ENCODE results near the gene KANSL2. TPM values are rescaled to one million over a fixed set of nuclear protein-coding genes. Genes with fewer than 3 reads are reported as not detected.

The KANSL2 gene
- total and polyA plus RNA-seq, 10 donors: 28.4 to 50.7 (median 36.5) TPM

DNA sequence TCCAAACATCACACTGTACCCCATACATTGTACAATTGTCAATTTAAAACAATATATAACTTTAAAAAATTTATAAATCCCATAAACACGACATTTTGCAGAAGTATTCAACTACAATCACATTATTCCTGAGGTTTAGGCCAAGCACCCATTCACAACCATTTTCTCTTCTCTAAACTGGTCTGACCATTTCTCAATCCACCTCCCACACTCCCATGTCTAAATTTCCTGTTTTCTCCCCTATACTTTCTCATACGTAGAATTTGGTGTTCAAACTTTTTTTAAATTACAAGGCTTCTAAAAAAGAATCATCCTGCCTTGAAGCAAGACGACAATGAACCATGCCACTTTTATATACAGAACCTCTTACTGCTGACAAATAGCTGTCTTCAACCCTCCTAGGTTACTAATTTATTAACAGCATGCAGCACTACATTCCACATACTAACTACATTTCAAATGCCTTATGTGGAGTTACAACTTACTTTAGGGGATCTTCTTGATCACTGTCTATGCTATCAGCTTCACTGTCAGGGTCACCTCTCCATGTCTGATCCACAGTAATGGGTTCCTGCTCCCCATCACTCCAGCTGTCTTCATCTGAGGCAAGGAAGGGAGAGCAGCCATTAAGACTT is 3.4 kb downstream of the KANSL2 start:
- Histone ChIP-seq H3K27me3 (replicated peaks in 1 of 7) (no peaks in the 10 kb centered on the region), H3K4me1 (peaks cover 39 to 88% (median 67%) of the 10 kb centered on the region in 6 donors), H3K27ac (peak overlapping the region in 4 of 8 donors; percentile 12 to 96 (median 36)), H3K36me3 (peaks cover 0 to 71% (median 48%) of the 10 kb centered on the region in 6 donors), H3K9me3 (no peaks in the 10 kb centered on the region), H3K4me3 (peak overlapping the region in 2 of 8 donors; percentile 15 to 86)
- 25 to 44% (median 37%) methylated on average over 3 of the region's 3 CpGs for WGBS, 5 donors
- TF ChIP-seq POLR2A (IDR thresholded peaks at IDR 0.05): no peak
- no peak for TF ChIP-seq POLR2AphosphoS5 (IDR thresholded peaks at IDR 0.05)
- TF ChIP-seq, protein P1, sequence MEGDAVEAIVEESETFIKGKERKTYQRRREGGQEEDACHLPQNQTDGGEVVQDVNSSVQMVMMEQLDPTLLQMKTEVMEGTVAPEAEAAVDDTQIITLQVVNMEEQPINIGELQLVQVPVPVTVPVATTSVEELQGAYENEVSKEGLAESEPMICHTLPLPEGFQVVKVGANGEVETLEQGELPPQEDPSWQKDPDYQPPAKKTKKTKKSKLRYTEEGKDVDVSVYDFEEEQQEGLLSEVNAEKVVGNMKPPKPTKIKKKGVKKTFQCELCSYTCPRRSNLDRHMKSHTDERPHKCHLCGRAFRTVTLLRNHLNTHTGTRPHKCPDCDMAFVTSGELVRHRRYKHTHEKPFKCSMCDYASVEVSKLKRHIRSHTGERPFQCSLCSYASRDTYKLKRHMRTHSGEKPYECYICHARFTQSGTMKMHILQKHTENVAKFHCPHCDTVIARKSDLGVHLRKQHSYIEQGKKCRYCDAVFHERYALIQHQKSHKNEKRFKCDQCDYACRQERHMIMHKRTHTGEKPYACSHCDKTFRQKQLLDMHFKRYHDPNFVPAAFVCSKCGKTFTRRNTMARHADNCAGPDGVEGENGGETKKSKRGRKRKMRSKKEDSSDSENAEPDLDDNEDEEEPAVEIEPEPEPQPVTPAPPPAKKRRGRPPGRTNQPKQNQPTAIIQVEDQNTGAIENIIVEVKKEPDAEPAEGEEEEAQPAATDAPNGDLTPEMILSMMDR (IDR thresholded peaks at IDR 0.05 in 8 of 11, conservative IDR thresholded peaks at IDR 0.05 in 3 of 11): no peak
- intact Hi-C loops (cut with DNase I; ENCODE audit: low total_unique reads): no loop called here
- DNase-seq: no peak

GRCh38 chr12:48671231-48671856 is 10.7 kb downstream of the KANSL2 start:
- intact Hi-C loops (cut with DNase I; ENCODE audit: low total_unique reads): no loop called here
- Histone ChIP-seq H3K36me3 (peaks cover 3 to 100% (median 93%) of the 10 kb centered on the region in 6 donors), H3K4me3 (no peak overlapping the region), H3K27me3 (replicated peaks in 1 of 7) (no peaks in the 10 kb centered on the region), H3K4me1 (peaks cover 0 to 32% (median 10%) of the 10 kb centered on the region in 6 donors), H3K27ac (no peak overlapping the region), H3K9me3 (no peaks in the 10 kb centered on the region)
- TF ChIP-seq POLR2A (IDR thresholded peaks at IDR 0.05) (no peak), POLR2AphosphoS5 (IDR thresholded peaks at IDR 0.05) (no peak)
- TF ChIP-seq, protein P1 (IDR thresholded peaks at IDR 0.05 in 8 of 11, conservative IDR thresholded peaks at IDR 0.05 in 3 of 11): no peak
- no peak for DNase-seq
- 87 to 91% (median 88%) methylated on average over 8 of the region's 8 CpGs for WGBS, 5 donors

- no peaks in the 10 kb centered on the region for H3K27me3 ChIP-seq (replicated peaks in 1 of 7)
- intact Hi-C loops (cut with DNase I; ENCODE audit: low total_unique reads): no loop called here
- WGBS, 5 donors: 91 to 98% (median 95%) methylated on average over 14 of the region's 14 CpGs
- TF ChIP-seq, protein P1 (IDR thresholded peaks at IDR 0.05 in 8 of 11, conservative IDR thresholded peaks at IDR 0.05 in 3 of 11): no peak
- TF ChIP-seq POLR2A (IDR thresholded peaks at IDR 0.05) (no peak), POLR2AphosphoS5 (IDR thresholded peaks at IDR 0.05) (no peak)
- peaks cover 3 to 100% (median 98%) of the 10 kb centered on the region in 6 donors for H3K36me3 ChIP-seq
- H3K9me3 ChIP-seq: no peaks in the 10 kb centered on the region
- H3K27ac ChIP-seq: no peak overlapping the region
- H3K4me3 ChIP-seq: no peak overlapping the region
- DNase-seq: no peak
- peaks cover 0 to 9% (median 0%) of the 10 kb centered on the region in 6 donors for H3K4me1 ChIP-seq
These were observed 13.0 kb downstream of the KANSL2 start for GRCh38 chr12:48668996-48669395.

DNA sequence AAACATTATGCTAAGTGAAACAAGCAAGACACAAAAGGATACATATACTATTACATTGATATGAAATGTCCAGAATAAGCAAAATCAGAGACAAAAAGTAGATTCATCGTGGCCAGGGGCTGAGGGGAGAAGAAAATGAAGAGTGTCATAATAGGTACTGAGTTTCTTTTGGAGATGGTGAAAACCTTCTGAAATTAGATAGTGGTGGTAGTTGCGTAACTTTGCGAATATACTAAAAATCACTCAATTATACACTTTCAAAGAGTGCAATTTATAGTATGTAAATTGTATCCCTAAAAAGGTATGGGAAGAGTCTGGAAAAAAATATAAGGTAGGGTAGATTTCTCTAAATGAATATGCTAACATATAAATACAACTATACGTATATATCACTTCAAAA is 22.2 kb downstream of the KANSL2 start:
- intact Hi-C loops (cut with DNase I; ENCODE audit: low total_unique reads): no loop called here
- H3K36me3 ChIP-seq: peaks cover 4 to 100% (median 92%) of the 10 kb centered on the region in 6 donors
- H3K9me3 ChIP-seq: no peaks in the 10 kb centered on the region
- H3K4me3 ChIP-seq: no peak overlapping the region
- no peak for DNase-seq
- H3K27me3 ChIP-seq (replicated peaks in 1 of 7): no peaks in the 10 kb centered on the region
- no peak overlapping the region for H3K27ac ChIP-seq
- no peaks in the 10 kb centered on the region for H3K4me1 ChIP-seq
- TF ChIP-seq, protein P1 (IDR thresholded peaks at IDR 0.05 in 8 of 11, conservative IDR thresholded peaks at IDR 0.05 in 3 of 11): no peak
- TF ChIP-seq POLR2A (IDR thresholded peaks at IDR 0.05) (no peak), POLR2AphosphoS5 (IDR thresholded peaks at IDR 0.05) (no peak)
- WGBS, 5 donors: 88 to 95% (median 94%) methylated on average over 4 of the region's 4 CpGs
